NCI-H2196 treated with DMSO at 0.1 percent for 48 hours (cell line): ENCODE data around the gene NAV3.

Source experiments
- DNase-seq: peaks from one replicate; lab custom pipeline; 2025; ENCODE audit not compliant: unreplicated experiment; lab: John Stamatoyannopoulos, UW

Gene NAV3

GRCh38 chr12:77841521-77841920 is 10.8 kb downstream of the NAV3 start:
- DNase-seq, result no peak

- DNase-seq, result no peak
Measured at GRCh38 chr12:77842430-77842829, 11.7 kb downstream of the NAV3 start.

GRCh38 chr12:77845831-77846230 is 15.1 kb downstream of the NAV3 start:
- DNase-seq, result no peak

- no peak for DNase-seq
Measured at GRCh38 chr12:77847060-77847541, 16.4 kb downstream of the NAV3 start.

GRCh38 chr12:77847680-77848431 is 17.2 kb downstream of the NAV3 start:
- DNase-seq, result peak; percentile 29

GRCh38 chr12:77850129-77850528 is 19.4 kb downstream of the NAV3 start:
- DNase-seq, result no peak

GRCh38 chr12:77850698-77851097 is 20.0 kb downstream of the NAV3 start:
- DNase-seq, result no peak

- DNase-seq, result no peak
Measured at GRCh38 chr12:77855548-77855947, 24.9 kb downstream of the NAV3 start.

- no peak for DNase-seq
Measured at GRCh38 chr12:77861317-77861716, 30.6 kb downstream of the NAV3 start.

- DNase-seq, result no peak
Measured at GRCh38 chr12:77865178-77865577, 34.5 kb downstream of the NAV3 start.

GRCh38 chr12:77878901-77879300 is 48.2 kb downstream of the NAV3 start:
- no peak for DNase-seq

- DNase-seq, result no peak
Measured at GRCh38 chr12:77882709-77883108, 52.0 kb downstream of the NAV3 start.

- DNase-seq, result no peak
Measured at GRCh38 chr12:77888611-77889010, 57.9 kb downstream of the NAV3 start.

- DNase-seq, result no peak
Measured at GRCh38 chr12:77891518-77892147, 60.9 kb downstream of the NAV3 start.

- DNase-seq, result no peak
Measured at GRCh38 chr12:77893918-77894317, 63.2 kb downstream of the NAV3 start.

GRCh38 chr12:77894556-77894955 is 63.9 kb downstream of the NAV3 start:
- no peak for DNase-seq

GRCh38 chr12:77895699-77896098 is 65.0 kb downstream of the NAV3 start:
- no peak for DNase-seq

GRCh38 chr12:77907936-77908335 is 77.2 kb downstream of the NAV3 start:
- DNase-seq, result no peak

GRCh38 chr12:77914081-77914488 is 83.4 kb downstream of the NAV3 start:
- DNase-seq, result no peak

GRCh38 chr12:77915071-77915600 is 84.4 kb downstream of the NAV3 start:
- no peak for DNase-seq

- no peak for DNase-seq
Measured at GRCh38 chr12:77916276-77916675, 85.6 kb downstream of the NAV3 start.

GRCh38 chr12:77918046-77918445 is 87.4 kb downstream of the NAV3 start:
- no peak for DNase-seq
